HL-60 (cell line): ENCODE measurements around the gene ARHGAP26.

ENCODE experiments used
- DNase-seq, 2 experiments: peaks; one replicate each; pipeline ENCODE4 v3.0.0-alpha.2; 2010 to 2020; ENCODE audit warnings: low read depth in 1 of 2, low spot score in 1 of 2
- H3K27ac ChIP-seq: fragments of 250-450 bp; sonication (Bioruptor Pico); replicated peaks from 2 replicates; pipeline ENCODE4 v1.5.1; 2020; ENCODE audit warnings: mild to moderate bottlenecking, moderate library complexity
- H3K27me3 ChIP-seq: fragments of 250-450 bp; sonication (Bioruptor Pico); 2 replicates; pipeline ENCODE4 v1.5.1; 2021; ENCODE audit warnings: mild to moderate bottlenecking, moderate library complexity; ENCODE audit not compliant: insufficient read depth, poor library complexity, severe bottlenecking
- H3K4me3 ChIP-seq: replicated peaks from 2 replicates; pipeline ENCODE4 v1.5.1; 2011; ENCODE audit warnings: mild to moderate bottlenecking, control low read depth, low read length; ENCODE audit not compliant: insufficient read depth
- CTCF ChIP-seq: IDR thresholded peaks from one replicate; pipeline ENCODE4 v1.5.1; 2011; ENCODE audit warnings: low read length, control low read depth, inconsistent platforms; ENCODE audit not compliant: insufficient read depth
- GABPA ChIP-seq: IDR thresholded peaks from 2 replicates; pipeline ENCODE4 v1.6.1; 2012; ENCODE audit warnings: low read depth
- POLR2AphosphoS5 ChIP-seq: IDR thresholded peaks from 2 replicates; pipeline ENCODE4 v1.6.1; 2012; ENCODE audit warnings: low read depth
- REST ChIP-seq: IDR thresholded peaks from 2 replicates; pipeline ENCODE4 v1.6.1; 2012; ENCODE audit warnings: low read depth; ENCODE audit not compliant: insufficient replicate concordance
- SPI1 ChIP-seq: IDR thresholded peaks from 2 replicates; pipeline ENCODE4 v1.6.1; 2012; ENCODE audit warnings: low read depth, mild to moderate bottlenecking, borderline replicate concordance

Gene ARHGAP26

GRCh38 chr5:142823806-142824205 lies 53.6 kb downstream of the ARHGAP26 start:
- Histone ChIP-seq H3K27ac (no peak overlapping the region), H3K27me3 (no peaks in the 10 kb centered on the region), H3K4me3 (no peak overlapping the region)
- TF ChIP-seq POLR2AphosphoS5 (no peak), SPI1 (no peak), REST (no peak), CTCF (no peak), GABPA (no peak)
- no peak for DNase-seq

- Histone ChIP-seq H3K27me3 (no peaks in the 10 kb centered on the region), H3K27ac (no peak overlapping the region), H3K4me3 (no peak overlapping the region)
- TF ChIP-seq CTCF (no peak), GABPA (no peak)
- no peak for DNase-seq
Measured at GRCh38 chr5:142824391-142824790, 54.2 kb downstream of the ARHGAP26 start.

GRCh38 chr5:142825378-142826089 lies 55.4 kb downstream of the ARHGAP26 start:
- TF ChIP-seq CTCF (no peak), POLR2AphosphoS5 (no peak), REST (no peak), GABPA (no peak), SPI1 (no peak)
- Histone ChIP-seq H3K27me3 (no peaks in the 10 kb centered on the region), H3K27ac (no peak overlapping the region), H3K4me3 (no peak overlapping the region)
- DNase-seq, result no peak

GRCh38 chr5:142826093-142826492 lies 55.9 kb downstream of the ARHGAP26 start:
- Histone ChIP-seq H3K27ac (no peak overlapping the region), H3K4me3 (no peak overlapping the region), H3K27me3 (no peaks in the 10 kb centered on the region)
- no peak for TF ChIP-seq GABPA
- TF ChIP-seq REST, result no peak
- no peak for TF ChIP-seq SPI1
- TF ChIP-seq CTCF, result no peak
- TF ChIP-seq POLR2AphosphoS5, result no peak
- DNase-seq, result no peak
